ENCODE results near the gene SULT2A1.

- TF ChIP-seq CTCF (conservative IDR thresholded peaks at IDR 0.05 in 1 of 2, IDR thresholded peaks at IDR 0.05 in 1 of 2; ENCODE audit: low read depth in 1 of 2, low read length in 2 of 2) (no peak), EZH2 (IDR thresholded peaks at IDR 0.05; ENCODE audit: low read length, missing control alignments) (no peak)
These were observed 3.2 kb downstream of the SULT2A1 start for GRCh38 chr19:47882890-47883289.

All from fibroblast of lung (primary cell).